HepG2 (cell line): ENCODE data around the gene SCUBE1. TPM values are rescaled to one million over a fixed set of nuclear protein-coding genes. Genes with fewer than 3 reads are reported as not detected.

Experiments
- ATF7-NPFF ChIP-seq: sonication (generic); formaldehyde crosslinking; IDR thresholded peaks from 2 replicates; pipeline ENCODE4 v1.8.1; 2023; ENCODE audit warnings: mild to moderate bottlenecking, low read depth, missing genetic modification reagents, moderate library complexity
- CCDC6 ChIP-seq: sonication (generic); formaldehyde crosslinking; IDR thresholded peaks from 2 replicates; pipeline ENCODE4 v1.8.1; 2022; ENCODE audit warnings: mild to moderate bottlenecking, missing genetic modification reagents, moderate library complexity
- HNRNPLL ChIP-seq: fragments of 200-400 bp; formaldehyde crosslinking; IDR thresholded peaks from 2 replicates; pipeline ENCODE4 v1.6.1; 2017; ENCODE audit warnings: mild to moderate bottlenecking, low read depth, low read length; ENCODE audit not compliant: poor library complexity, severe bottlenecking
- MTA3 ChIP-seq: sonication (generic); formaldehyde crosslinking; IDR thresholded peaks from 2 replicates; pipeline ENCODE4 v1.4.0; 2020; ENCODE audit warnings: missing genetic modification reagents
- NFE2L2 ChIP-seq: fragments of 150-350 bp; IDR thresholded peaks from 2 replicates; pipeline ENCODE4 v1.6.1; 2014; ENCODE audit warnings: low read length
- PCBP1 ChIP-seq: fragments of 200-400 bp; formaldehyde crosslinking; IDR thresholded peaks from 2 replicates; pipeline ENCODE4 v1.6.1; 2017; ENCODE audit warnings: mild to moderate bottlenecking, low read depth, low read length, borderline replicate concordance
- ZNF20 ChIP-seq: sonication (generic); formaldehyde crosslinking; IDR thresholded peaks from 2 replicates; pipeline ENCODE4 v1.4.0; 2020; ENCODE audit warnings: mild to moderate bottlenecking, moderate library complexity, missing genetic modification reagents
- ZNF678 ChIP-seq: sonication (generic); formaldehyde crosslinking; IDR thresholded peaks from 2 replicates; pipeline ENCODE4 v1.4.0; 2020; ENCODE audit warnings: mild to moderate bottlenecking, missing genetic modification reagents
- ZNF687 ChIP-seq: sonication (generic); formaldehyde crosslinking; IDR thresholded peaks from 2 replicates; pipeline ENCODE4 v1.5.1; 2020; ENCODE audit warnings: mild to moderate bottlenecking, missing genetic modification reagents, moderate library complexity
- polyA plus RNA-seq, 8 experiments: library from polyadenylated mRNA; depleted of rRNA in 3 of 8; stranded (reverse) in 7 of 8; unstranded in 1 of 8; fragments of >200 nt; fragmentation: Illumina TruSeq in 4 of 8; extraction: Trizol in 4 of 8; gene quantifications; 2 replicates each; pipeline versions ENCODE4 v1.2.1 to v1.2.3, GENCODE V29; 2011 to 2016; ENCODE audit warnings: low read depth in 4 of 8, missing spikeins in 1 of 8, mixed read lengths in 1 of 8; ENCODE audit not compliant: insufficient read depth in 1 of 8
- total RNA-seq, 5 experiments: library from RNA; depleted of rRNA; stranded (reverse); fragments of >200 nt; fragmentation: Illumina TruSeq; extraction: Trizol; gene quantifications; 2 replicates each; pipeline ENCODE4 v1.2.3, GENCODE V29; 2016; ENCODE audit warnings: low read depth in 1 of 5
- TF ChIP-seq, protein P1 (sequence below): sonication (generic); formaldehyde crosslinking; IDR thresholded peaks from 2 replicates; pipeline ENCODE4 v1.4.0; 2020; ENCODE audit warnings: missing genetic modification reagents
- TF ChIP-seq, protein P2 (sequence below): sonication (generic); formaldehyde crosslinking; IDR thresholded peaks from 2 replicates; pipeline ENCODE4 v1.5.0; 2020; ENCODE audit warnings: missing genetic modification reagents, mild to moderate bottlenecking, borderline replicate concordance

Gene SCUBE1
- total and polyA plus RNA-seq, 2 of the 13 experiments (the other 11 are each of a cell fraction or from before 2014, with no cell fraction given) = under 0.01 to 0.05 TPM

DNA sequence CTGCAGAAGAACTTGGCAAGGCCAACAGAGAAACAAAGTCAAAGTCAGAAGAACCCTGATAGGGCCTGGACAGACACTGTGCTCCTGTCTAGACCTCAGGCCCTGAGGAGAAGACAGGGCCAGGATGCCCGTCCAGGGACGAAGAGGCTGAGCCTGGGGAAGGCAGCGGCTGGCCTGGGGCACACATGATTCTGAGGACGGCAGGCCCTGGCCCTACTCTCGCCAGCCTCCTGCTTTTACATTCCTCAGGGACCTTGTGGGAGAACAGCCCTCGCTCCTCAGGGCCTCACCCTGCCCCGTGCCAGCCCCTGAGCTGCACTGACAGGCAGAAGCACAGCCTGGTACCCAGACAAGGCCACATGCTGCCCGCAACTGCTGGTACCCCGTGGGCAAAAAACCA, 112.6 kb downstream of the SCUBE1 start (continued):
- TF ChIP-seq ZNF687 (CRISPR knock-in tag) (no peak), ZNF20 (CRISPR knock-in tag) (no peak), NFE2L2 (no peak), ATF7-NPFF (no peak), HNRNPLL (no peak), PCBP1 (no peak), ZNF678 (CRISPR knock-in tag) (no peak), MTA3 (CRISPR knock-in tag) (no peak), CCDC6 (CRISPR knock-in tag) (no peak)
- TF ChIP-seq, protein P1, sequence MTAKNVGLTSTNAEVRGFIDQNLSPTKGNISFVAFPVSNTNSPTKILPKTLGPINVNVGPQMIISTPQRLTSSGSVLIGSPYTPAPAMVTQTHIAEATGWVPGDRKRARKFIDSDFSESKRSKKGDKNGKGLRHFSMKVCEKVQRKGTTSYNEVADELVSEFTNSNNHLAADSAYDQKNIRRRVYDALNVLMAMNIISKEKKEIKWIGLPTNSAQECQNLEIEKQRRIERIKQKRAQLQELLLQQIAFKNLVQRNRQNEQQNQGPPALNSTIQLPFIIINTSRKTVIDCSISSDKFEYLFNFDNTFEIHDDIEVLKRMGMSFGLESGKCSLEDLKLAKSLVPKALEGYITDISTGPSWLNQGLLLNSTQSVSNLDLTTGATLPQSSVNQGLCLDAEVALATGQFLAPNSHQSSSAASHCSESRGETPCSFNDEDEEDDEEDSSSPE (CRISPR knock-in tag) = no peak
- TF ChIP-seq, protein P2, sequence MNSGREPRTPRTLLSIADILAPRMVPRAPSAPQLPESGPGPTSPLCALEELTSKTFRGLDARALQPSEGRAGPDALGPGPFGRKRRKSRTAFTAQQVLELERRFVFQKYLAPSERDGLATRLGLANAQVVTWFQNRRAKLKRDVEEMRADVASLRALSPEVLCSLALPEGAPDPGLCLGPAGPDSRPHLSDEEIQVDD (CRISPR knock-in tag) = no peak
